ENCODE results near the gene FXR2.
"Not testable (repeated sequence)": the region's sequence is repeated elsewhere in the genome, so short reads cannot be mapped to it uniquely, and the experiment has no call there.

The FXR2 gene

DNA sequence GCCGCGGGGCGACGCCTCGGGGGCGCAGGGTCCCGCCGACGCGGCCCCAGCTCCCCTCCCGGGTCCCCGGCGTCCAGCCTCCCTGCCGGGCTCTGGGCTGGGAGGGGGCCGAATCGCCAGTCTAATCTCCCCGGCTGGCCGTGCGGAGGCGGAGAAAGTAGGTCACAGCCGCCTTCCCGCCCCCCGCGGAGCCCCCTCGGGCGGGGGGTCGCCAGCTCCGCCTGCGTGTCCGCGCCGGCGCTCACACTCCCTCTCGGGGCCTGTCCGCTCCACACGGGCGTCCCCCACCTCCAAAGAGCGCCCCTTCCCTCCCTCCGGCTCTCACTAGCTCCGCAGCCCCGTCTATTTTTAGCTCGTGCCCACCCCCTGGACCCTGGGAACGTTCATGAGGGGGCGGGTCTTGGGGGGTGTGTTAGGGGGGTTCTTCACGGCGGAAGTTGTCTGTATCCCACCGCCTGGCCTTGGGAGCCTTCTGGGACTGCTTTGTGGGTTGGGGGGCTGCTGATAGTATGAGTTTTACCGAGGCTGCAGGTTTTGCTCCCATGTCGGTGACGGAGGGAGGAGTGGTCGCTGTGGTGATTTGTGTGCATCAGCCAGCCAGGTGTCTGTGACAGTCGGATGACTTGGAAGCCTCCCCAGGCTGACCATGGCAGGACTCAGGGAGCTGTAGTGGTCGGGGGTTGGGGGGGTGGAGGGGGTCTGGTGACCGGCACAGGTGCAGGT lies 37.1 kb upstream of the FXR2 start:
- in situ Hi-C loops (cut with HindIII; ENCODE audit: low sequenced_read_pairs) = no loop called here
- TF ChIP-seq, protein P1, sequence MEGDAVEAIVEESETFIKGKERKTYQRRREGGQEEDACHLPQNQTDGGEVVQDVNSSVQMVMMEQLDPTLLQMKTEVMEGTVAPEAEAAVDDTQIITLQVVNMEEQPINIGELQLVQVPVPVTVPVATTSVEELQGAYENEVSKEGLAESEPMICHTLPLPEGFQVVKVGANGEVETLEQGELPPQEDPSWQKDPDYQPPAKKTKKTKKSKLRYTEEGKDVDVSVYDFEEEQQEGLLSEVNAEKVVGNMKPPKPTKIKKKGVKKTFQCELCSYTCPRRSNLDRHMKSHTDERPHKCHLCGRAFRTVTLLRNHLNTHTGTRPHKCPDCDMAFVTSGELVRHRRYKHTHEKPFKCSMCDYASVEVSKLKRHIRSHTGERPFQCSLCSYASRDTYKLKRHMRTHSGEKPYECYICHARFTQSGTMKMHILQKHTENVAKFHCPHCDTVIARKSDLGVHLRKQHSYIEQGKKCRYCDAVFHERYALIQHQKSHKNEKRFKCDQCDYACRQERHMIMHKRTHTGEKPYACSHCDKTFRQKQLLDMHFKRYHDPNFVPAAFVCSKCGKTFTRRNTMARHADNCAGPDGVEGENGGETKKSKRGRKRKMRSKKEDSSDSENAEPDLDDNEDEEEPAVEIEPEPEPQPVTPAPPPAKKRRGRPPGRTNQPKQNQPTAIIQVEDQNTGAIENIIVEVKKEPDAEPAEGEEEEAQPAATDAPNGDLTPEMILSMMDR (IDR thresholded peaks at IDR 0.05; ENCODE audit: low read depth, low read length, missing control alignments) = no peak

DNA sequence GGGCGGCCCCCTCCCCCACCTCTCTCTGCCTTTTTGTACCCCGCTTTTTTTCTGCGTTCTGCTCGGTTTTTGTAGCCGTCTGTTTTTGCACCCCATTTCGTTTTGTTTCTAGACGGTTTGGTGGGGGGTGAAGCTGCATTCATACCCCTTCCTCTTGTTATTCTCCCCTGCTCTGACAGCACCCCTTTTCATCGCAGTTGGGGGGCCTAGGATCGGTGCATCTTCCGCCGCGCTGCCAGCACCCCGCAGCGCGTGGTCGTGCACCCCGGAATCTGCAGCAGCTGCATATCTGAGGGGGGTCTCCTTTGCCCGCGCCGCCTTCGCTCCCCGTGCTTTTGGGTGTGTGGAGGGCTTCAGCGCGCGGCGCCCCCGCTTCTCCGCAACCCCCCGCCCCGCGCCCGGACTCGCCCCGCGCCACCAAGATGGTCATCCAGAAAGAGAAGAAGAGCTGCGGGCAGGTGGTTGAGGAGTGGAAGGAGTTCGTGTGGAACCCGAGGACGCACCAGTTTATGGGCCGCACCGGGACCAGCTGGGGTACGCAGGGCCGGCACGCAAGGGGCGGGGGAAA lies 36.5 kb upstream of the FXR2 start:
- in situ Hi-C loops (cut with HindIII; ENCODE audit: low sequenced_read_pairs) = no loop called here
- DNase-seq (ENCODE audit: low read depth) = no peak
- H3K4me3 ChIP-seq (ENCODE audit: low read depth, low read length) = peak overlapping the region; percentile 34
- TF ChIP-seq, protein P1 (IDR thresholded peaks at IDR 0.05; ENCODE audit: low read depth, low read length, missing control alignments) = no peak

More for the DNA sequence above, 37.1 kb upstream of the FXR2 start:
- no peak for DNase-seq (ENCODE audit: low read depth)
- H3K4me3 ChIP-seq (ENCODE audit: low read depth, low read length) = peak overlapping the region; percentile 34

DNA sequence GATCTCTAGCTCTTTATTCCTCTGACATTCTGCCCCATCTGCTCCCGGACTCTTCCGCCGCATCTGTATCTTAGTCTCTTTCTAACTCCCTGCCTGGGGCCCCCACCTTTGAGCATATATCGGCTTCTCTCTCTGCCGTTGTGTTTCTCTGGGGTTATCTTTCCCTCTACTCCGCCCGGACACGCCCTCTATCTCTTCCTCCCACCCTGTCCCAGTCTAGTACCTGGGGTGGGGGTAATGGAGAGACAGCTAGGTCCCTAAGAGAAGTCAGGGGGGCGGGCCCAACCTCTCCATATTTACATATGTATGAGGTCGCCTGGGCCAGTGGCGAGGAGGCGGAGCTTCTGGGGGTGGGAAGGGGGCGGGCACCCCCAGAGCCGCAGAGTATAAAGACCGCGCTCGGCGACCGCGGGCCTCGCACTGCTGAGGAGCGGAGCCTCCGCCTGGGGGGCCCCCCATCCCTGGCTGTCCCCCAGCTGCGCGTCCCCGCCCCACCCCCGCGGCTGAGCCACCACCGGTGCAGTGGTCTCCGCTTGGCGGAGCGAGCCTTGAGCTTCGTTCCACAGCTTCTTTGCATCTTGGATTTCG lies 35.9 kb upstream of the FXR2 start, which contains the start of gene ATP1B2:
Gene ATP1B2 (plus strand): TSS at position 418 of the 588 bp plus-strand sequence. CDS start 593 bp downstream, outside the sequence.
- H3K4me3 ChIP-seq (ENCODE audit: low read depth, low read length) = peak within 1 kb of the TSS; percentile 34
- TF ChIP-seq, protein P1 (IDR thresholded peaks at IDR 0.05; ENCODE audit: low read depth, low read length, missing control alignments) = no peak
- in situ Hi-C loops (cut with HindIII; ENCODE audit: low sequenced_read_pairs) = no loop called here

DNA sequence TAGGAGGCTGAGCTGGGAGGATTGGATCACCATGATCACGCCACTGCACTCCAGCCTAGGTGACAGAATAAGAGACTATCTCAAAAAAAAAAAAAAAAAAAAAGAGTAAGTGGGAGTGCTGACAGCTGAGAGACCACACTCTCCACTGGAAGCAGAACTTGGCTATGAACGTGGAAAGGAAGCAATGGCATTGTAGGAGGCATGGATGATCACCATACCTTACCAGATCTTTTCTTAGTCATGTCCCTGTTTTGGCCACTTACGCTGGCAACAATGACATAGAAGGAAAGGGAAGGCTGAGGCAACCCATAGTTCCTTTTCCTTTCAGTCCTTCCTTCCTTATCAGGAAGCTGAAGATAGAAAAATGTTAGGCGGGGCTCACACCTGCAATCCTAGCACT lies 32.3 kb upstream of the FXR2 start:
- no peak overlapping the region for H3K4me3 ChIP-seq (ENCODE audit: low read depth, low read length)
- DNase-seq (ENCODE audit: low read depth) = no peak
- TF ChIP-seq, protein P1 (IDR thresholded peaks at IDR 0.05; ENCODE audit: low read depth, low read length, missing control alignments) = no peak
- in situ Hi-C loops (cut with HindIII; ENCODE audit: low sequenced_read_pairs) = no loop called here

More for the DNA sequence above, 35.9 kb upstream of the FXR2 start, which contains the start of gene ATP1B2:
- DNase-seq (ENCODE audit: low read depth) = no peak

DNA sequence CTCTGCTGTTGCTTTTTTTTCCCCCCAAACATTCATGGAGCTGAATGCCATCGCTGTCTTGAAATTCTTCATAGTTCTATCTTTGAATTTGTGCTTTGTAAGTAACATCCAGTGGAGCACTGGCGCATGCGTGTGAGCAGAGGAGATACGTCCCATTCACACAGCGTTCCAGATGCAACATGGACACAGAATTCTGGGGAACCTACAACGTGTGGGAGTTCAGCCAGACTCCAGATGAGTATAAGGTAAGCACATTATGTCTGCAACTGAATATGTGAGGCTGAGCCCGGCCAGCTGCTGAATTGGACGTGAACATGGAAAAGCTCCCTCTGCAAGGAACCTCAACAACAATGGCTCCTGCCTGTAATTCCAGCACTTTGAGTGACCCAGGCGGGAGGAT lies 31.8 kb upstream of the FXR2 start:
- TF ChIP-seq, protein P1 (IDR thresholded peaks at IDR 0.05; ENCODE audit: low read depth, low read length, missing control alignments) = no peak
- H3K4me3 ChIP-seq (ENCODE audit: low read depth, low read length) = no peak overlapping the region
- no peak for DNase-seq (ENCODE audit: low read depth)
- in situ Hi-C loops (cut with HindIII; ENCODE audit: low sequenced_read_pairs) = no loop called here

DNA sequence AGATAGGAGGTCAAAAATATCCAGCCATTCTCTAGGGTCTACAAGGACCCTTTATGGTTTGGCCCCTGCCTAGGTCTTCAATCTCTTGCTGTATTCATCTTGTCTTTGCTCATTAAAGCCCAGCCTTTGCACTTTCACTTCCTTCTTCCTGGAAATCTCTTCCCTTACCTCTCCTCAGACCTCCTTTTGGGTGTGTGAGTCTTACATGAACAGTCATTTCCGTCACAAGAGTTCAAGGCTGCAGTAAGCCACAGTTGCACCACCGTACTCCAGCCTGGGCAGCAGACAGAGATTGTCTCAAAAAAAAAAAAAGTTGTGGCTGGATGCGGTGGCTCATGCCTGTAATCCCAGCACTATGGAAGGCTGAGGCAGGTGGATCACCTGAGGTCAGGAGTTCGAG lies 30.1 kb upstream of the FXR2 start:
- DNase-seq (ENCODE audit: low read depth) = no peak
- H3K4me3 ChIP-seq (ENCODE audit: low read depth, low read length) = no peak overlapping the region
- in situ Hi-C loops (cut with HindIII; ENCODE audit: low sequenced_read_pairs) = no loop called here
- TF ChIP-seq, protein P1 (IDR thresholded peaks at IDR 0.05; ENCODE audit: low read depth, low read length, missing control alignments) = no peak

DNA sequence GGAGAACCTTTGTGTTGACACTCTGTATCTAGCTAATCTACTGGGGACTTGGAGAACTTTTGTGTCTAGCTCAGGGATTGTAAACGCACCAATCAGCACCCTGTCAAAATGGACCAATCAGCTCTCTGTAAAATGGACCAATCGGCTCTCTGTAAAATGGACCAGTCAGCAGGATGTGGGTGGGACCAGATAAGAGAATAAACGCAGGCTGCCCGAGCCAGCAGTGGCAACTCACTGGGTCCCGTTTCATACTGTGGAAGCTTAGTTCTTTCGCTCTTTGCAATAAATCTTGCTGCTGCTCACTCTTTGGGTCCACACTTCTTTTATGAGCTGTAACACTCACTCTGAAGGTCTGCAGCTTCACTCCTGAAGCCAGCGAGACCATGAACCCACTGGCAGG lies 26.9 kb upstream of the FXR2 start:
- in situ Hi-C loops (cut with HindIII; ENCODE audit: low sequenced_read_pairs); H3K4me3 ChIP-seq (ENCODE audit: low read depth, low read length); DNase-seq (ENCODE audit: low read depth): not testable (repeated sequence)

Data from astrocyte of the cerebellum (primary cell).